ENCODE results near the gene NFU1.

DNA sequence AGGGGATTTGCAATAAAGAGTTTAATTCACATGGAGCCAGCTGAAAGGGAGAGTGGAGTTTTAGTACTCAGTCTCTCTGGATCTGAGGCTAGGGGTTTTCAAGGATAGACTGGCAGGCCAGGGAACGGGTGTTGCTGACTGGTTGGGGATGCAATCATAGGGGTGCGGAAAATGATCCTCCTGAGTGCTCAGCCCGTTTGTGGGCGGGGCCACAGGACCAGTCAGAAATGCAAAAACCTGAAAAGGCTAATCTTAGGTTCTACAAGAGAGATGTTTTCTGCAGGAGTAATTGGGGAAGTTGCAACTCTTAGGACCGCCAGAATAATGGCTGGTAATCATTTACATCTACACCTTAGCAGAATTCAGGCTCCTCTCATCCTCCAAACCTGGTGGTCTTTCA lies 2.5 kb downstream of the NFU1 start:
- TF ChIP-seq EZH2 (IDR thresholded peaks at IDR 0.05): no peak
- no peak for TF ChIP-seq POLR2AphosphoS5 (IDR thresholded peaks at IDR 0.05; ENCODE audit: borderline replicate concordance, low read depth, low read length)
- TF ChIP-seq FOXP2 (optimal IDR thresholded peaks at IDR 0.05; ENCODE audit: control extremely low read depth, extremely low read length, insufficient read depth): no peak
